GM21619 (cell line): ENCODE data around the gene CEBPG.

ENCODE experiments used
- ATAC-seq: cut with Tn5 transposase; IDR thresholded peaks from one replicate; pipeline ENCODE4 v1.9.1; 2021; ENCODE audit not compliant: unreplicated experiment

CEBPG gene

GRCh38 chr19:33394006-33394722 lies 20.7 kb downstream of the CEBPG start:
- no peak for ATAC-seq

- no peak for ATAC-seq
Observed at GRCh38 chr19:33394723-33395560, 21.4 kb downstream of the CEBPG start.

GRCh38 chr19:33395561-33396550 lies 22.3 kb downstream of the CEBPG start:
- no peak for ATAC-seq

GRCh38 chr19:33396701-33397535 lies 23.4 kb downstream of the CEBPG start:
- ATAC-seq = no peak

GRCh38 chr19:33397536-33398360 lies 24.2 kb downstream of the CEBPG start:
- ATAC-seq = no peak

- no peak for ATAC-seq
Observed at GRCh38 chr19:33398361-33399060, 25.0 kb downstream of the CEBPG start.

GRCh38 chr19:33399081-33399744 lies 25.7 kb downstream of the CEBPG start:
- ATAC-seq = no peak

GRCh38 chr19:33399745-33400681 lies 26.5 kb downstream of the CEBPG start:
- no peak for ATAC-seq

- no peak for ATAC-seq
Observed at GRCh38 chr19:33400856-33401682, 27.6 kb downstream of the CEBPG start.

- no peak for ATAC-seq
Observed at GRCh38 chr19:33401683-33402420, 28.3 kb downstream of the CEBPG start.

- ATAC-seq = no peak
Observed at GRCh38 chr19:33402421-33403220, 29.1 kb downstream of the CEBPG start.

GRCh38 chr19:33403221-33403972 lies 29.9 kb downstream of the CEBPG start:
- no peak for ATAC-seq

- ATAC-seq = no peak
Observed at GRCh38 chr19:33403973-33404304, 30.4 kb downstream of the CEBPG start.
